Panc1 (cell line): ENCODE data around the gene TLL2. TPM values are rescaled to one million over a fixed set of nuclear protein-coding genes. Genes with fewer than 3 reads are reported as not detected.

ENCODE experiments used
- ATAC-seq: fragments of 200-7000 bp; cut with Tn5 transposase; 2 replicates; pipeline ENCODE4 v1.9.1; 2020; ENCODE audit warnings: mild to moderate bottlenecking, moderate library complexity
- BruUV-seq: library from RNA; stranded (reverse); fragments of 400-500 nt; replicated peaks from 2 replicates; lab custom pipeline; 2021; lab: Mats Ljungman, UMichigan
- CTCF ChIA-PET: fragments of 300-600 bp; sonication (Branson Sonifier 250); formaldehyde crosslinking; loops from one replicate; lab custom pipeline; 2022; ENCODE audit warnings: antibody characterized with exemption; lab: Charles Lee
- POLR2A ChIA-PET: fragments of 300-600 bp; sonication (Branson Sonifier 250); formaldehyde crosslinking; loops from one replicate; lab custom pipeline; 2022; ENCODE audit warnings: antibody characterized with exemption; lab: Charles Lee
- DNase-seq: peaks from one replicate; pipeline ENCODE4 v3.0.0-alpha.2; 2010; ENCODE audit warnings: low read depth, low spot score
- H3K27ac ChIP-seq: 2 replicates; pipeline ENCODE4 v1.5.1; 2011; ENCODE audit warnings: mild to moderate bottlenecking, low read length, inconsistent platforms
- H3K27me3 ChIP-seq: fragments of 200-500 bp; sonication (Bioruptor generic); 2 replicates; pipeline ENCODE4 v1.6.0; 2014; ENCODE audit warnings: low read length, inconsistent platforms; ENCODE audit not compliant: control insufficient read depth, insufficient read depth
- H3K36me3 ChIP-seq: fragments of 200-500 bp; sonication (Bioruptor generic); 2 replicates; pipeline ENCODE4 v1.5.1; 2014; ENCODE audit warnings: inconsistent platforms, mild to moderate bottlenecking, low read length, moderate library complexity; ENCODE audit not compliant: control insufficient read depth, insufficient read depth
- H3K4me1 ChIP-seq: 2 replicates; pipeline ENCODE4 v1.5.1; 2011; ENCODE audit warnings: inconsistent platforms, mild to moderate bottlenecking, low read length, moderate library complexity; ENCODE audit not compliant: control insufficient read depth, insufficient read depth
- H3K4me3 ChIP-seq, 2 experiments: 2 replicates each; pipeline ENCODE4 v1.5.1; 2011 to 2012; ENCODE audit warnings: low read depth in 2 of 2, low read length in 2 of 2, mild to moderate bottlenecking in 2 of 2, inconsistent platforms in 1 of 2, moderate library complexity in 1 of 2
- H3K9me3 ChIP-seq: fragments of 200-500 bp; sonication (Bioruptor generic); 2 replicates; pipeline ENCODE4 v1.5.1; 2014; ENCODE audit warnings: low read depth, mild to moderate bottlenecking, inconsistent platforms, low read length, moderate library complexity; ENCODE audit not compliant: control insufficient read depth, insufficient read depth
- POLR2AphosphoS5 ChIP-seq: IDR thresholded peaks from 2 replicates; pipeline ENCODE4 v1.6.1; 2012; ENCODE audit warnings: mild to moderate bottlenecking, low read depth, low read length, moderate library complexity
- SIN3A ChIP-seq: IDR thresholded peaks from 2 replicates; pipeline ENCODE4 v1.6.1; 2012; ENCODE audit warnings: low read depth, mild to moderate bottlenecking, low read length, moderate library complexity, borderline replicate concordance; ENCODE audit not compliant: insufficient read depth
- TCF7L2 ChIP-seq: IDR thresholded peaks from 2 replicates; pipeline ENCODE4 v1.6.1; 2011; ENCODE audit warnings: mild to moderate bottlenecking, low read depth, low read length, inconsistent platforms
- in situ Hi-C: cut with HindIII; loops from 2 replicates; pipeline ENCODE4 v1.10.0; 2016; ENCODE audit warnings: low sequenced_read_pairs, low pct_unique_long_range_greater_than_20kb
- intact Hi-C: fragments of 100-400 bp; cut with micrococcal nuclease; formaldehyde crosslinking; loops from one replicate; pipeline ENCODE4 v1.10.0; 2022; ENCODE audit not compliant: unreplicated experiment
- total RNA-seq: library from RNA; stranded (reverse); gene quantifications from one replicate; pipeline ENCODE4 v1.2.1, GENCODE V29; 2021; ENCODE audit not compliant: unreplicated experiment
- TF ChIP-seq, protein P1 (sequence below): fragments of 450-650 bp; IDR thresholded peaks from 2 replicates; pipeline ENCODE4 v1.5.1; 2017; ENCODE audit warnings: mild to moderate bottlenecking
- TF ChIP-seq, protein P2 (sequence below), 2 experiments: IDR thresholded peaks; 2 replicates each; pipeline ENCODE4 v1.6.1; 2011 to 2012; ENCODE audit warnings: low read depth in 2 of 2, control low read depth in 1 of 2, low read length in 1 of 2, mild to moderate bottlenecking in 1 of 2, moderate library complexity in 1 of 2; ENCODE audit not compliant: insufficient read depth in 1 of 2

TLL2 gene
- total RNA-seq, 1 experiment from 2014 or later: 0.64 TPM

DNA sequence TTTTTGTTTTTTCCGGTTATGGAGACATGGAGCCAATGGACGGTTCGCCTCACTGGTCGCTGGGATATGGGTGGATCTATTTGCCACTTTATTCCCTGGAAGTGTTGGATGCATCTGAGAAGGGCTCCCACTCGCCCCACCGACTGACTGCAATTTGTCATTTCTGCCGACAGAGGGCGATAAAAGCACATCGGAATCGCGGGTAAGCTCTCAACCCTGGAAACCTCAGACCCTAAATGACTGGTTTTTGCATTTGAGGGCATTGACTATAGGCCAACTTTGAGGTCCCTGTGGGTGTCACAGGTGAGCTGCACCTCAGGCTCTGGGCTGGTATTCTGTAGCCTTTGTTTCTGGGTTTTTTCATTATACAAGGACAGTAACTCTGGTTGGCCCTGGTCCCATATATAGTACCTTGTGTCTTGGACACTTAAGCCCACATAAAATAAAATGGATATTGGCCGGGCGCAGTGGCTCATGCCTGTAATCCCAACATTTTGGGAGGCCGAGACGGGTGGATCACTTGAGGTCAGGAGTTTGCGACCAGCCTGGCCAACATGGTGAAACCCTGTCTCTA lies 143.1 kb downstream of the TLL2 start:
- TF ChIP-seq POLR2AphosphoS5 (no peak), SIN3A (no peak), TCF7L2 (no peak)
- TF ChIP-seq, protein P1, sequence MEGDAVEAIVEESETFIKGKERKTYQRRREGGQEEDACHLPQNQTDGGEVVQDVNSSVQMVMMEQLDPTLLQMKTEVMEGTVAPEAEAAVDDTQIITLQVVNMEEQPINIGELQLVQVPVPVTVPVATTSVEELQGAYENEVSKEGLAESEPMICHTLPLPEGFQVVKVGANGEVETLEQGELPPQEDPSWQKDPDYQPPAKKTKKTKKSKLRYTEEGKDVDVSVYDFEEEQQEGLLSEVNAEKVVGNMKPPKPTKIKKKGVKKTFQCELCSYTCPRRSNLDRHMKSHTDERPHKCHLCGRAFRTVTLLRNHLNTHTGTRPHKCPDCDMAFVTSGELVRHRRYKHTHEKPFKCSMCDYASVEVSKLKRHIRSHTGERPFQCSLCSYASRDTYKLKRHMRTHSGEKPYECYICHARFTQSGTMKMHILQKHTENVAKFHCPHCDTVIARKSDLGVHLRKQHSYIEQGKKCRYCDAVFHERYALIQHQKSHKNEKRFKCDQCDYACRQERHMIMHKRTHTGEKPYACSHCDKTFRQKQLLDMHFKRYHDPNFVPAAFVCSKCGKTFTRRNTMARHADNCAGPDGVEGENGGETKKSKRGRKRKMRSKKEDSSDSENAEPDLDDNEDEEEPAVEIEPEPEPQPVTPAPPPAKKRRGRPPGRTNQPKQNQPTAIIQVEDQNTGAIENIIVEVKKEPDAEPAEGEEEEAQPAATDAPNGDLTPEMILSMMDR: peak; percentile 98
- TF ChIP-seq, protein P2, sequence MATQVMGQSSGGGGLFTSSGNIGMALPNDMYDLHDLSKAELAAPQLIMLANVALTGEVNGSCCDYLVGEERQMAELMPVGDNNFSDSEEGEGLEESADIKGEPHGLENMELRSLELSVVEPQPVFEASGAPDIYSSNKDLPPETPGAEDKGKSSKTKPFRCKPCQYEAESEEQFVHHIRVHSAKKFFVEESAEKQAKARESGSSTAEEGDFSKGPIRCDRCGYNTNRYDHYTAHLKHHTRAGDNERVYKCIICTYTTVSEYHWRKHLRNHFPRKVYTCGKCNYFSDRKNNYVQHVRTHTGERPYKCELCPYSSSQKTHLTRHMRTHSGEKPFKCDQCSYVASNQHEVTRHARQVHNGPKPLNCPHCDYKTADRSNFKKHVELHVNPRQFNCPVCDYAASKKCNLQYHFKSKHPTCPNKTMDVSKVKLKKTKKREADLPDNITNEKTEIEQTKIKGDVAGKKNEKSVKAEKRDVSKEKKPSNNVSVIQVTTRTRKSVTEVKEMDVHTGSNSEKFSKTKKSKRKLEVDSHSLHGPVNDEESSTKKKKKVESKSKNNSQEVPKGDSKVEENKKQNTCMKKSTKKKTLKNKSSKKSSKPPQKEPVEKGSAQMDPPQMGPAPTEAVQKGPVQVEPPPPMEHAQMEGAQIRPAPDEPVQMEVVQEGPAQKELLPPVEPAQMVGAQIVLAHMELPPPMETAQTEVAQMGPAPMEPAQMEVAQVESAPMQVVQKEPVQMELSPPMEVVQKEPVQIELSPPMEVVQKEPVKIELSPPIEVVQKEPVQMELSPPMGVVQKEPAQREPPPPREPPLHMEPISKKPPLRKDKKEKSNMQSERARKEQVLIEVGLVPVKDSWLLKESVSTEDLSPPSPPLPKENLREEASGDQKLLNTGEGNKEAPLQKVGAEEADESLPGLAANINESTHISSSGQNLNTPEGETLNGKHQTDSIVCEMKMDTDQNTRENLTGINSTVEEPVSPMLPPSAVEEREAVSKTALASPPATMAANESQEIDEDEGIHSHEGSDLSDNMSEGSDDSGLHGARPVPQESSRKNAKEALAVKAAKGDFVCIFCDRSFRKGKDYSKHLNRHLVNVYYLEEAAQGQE (IDR thresholded peaks at IDR 0.05; ENCODE audit: insufficient read depth in 1 of 2, low read depth in 2 of 2, low read length in 1 of 2): no peak
- intact Hi-C loops: loop anchor here (10.0 kb wide), 1 partner anchor 274 kb away; no protein-coding TSS in a partner anchor
- POLR2A ChIA-PET: no interaction called here

DNA sequence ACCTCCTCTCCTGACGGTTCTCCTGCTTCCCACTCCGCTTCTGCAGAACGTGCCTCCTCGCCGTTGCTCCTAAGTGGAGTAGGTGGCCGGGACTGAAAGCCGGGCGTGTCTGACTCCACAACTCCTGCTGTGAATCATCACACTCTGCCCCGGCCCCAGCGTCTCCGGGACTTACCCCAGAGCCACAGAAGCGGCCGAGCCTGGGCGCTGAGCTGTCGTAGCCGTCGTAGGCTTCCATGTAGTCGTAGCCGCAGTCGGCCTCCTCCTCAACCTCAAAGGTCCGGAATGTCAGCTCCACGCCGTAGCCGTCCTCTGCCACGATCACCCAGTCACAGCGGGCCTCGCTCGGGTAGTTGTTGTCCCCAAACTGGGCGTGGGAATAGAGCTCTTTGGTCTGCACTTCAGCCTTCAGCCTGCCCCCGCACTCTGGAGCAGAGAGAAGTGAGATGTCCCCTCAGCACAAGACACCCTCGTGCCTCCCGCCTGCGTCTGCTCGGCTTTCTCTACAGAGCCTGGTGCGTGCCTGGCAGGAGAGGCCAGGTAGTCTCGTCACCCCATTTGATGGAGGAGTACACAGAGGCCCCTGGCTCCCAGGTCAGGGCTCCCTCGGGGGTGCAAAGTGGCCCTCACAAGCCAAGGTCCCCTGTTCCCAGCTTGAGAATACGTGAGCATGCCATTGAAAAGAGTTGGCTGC lies 143.7 kb downstream of the TLL2 start:
- Histone ChIP-seq H3K27me3 (no peaks in the 10 kb centered on the region), H3K4me1 (peaks cover 22% of the 10 kb centered on the region), H3K4me3 (peak overlapping the region; percentile 23 to 43), H3K36me3 (no peaks in the 10 kb centered on the region), H3K27ac (peak overlapping the region; percentile 26; the same call in 1 of the 2 replicates), H3K9me3 (no peaks in the 10 kb centered on the region)
- POLR2A ChIA-PET: no interaction called here
- CTCF ChIA-PET: interaction anchor here (0.5 to 1.5 kb wide), 7 partner anchors 9 to 459 kb away, joined by 3 to 5 read pairs (median 3); partner anchors contain the start of genes OPALIN and TLL2
- intact Hi-C loops: loop anchor here (10.0 kb wide), 1 partner anchor 275 kb away; no protein-coding TSS in a partner anchor
- ATAC-seq (peak; percentile 77), DNase-seq (no peak)
- in situ Hi-C loops: no loop called here
- TF ChIP-seq, protein P1: no peak
- no peak for TF ChIP-seq TCF7L2
- TF ChIP-seq, protein P2 (IDR thresholded peaks at IDR 0.05; ENCODE audit: insufficient read depth in 1 of 2, low read depth in 2 of 2, low read length in 1 of 2): no peak
- no peak for TF ChIP-seq SIN3A
- no peak for TF ChIP-seq POLR2AphosphoS5
- BruUV-seq: no TSS peak

More for the DNA sequence above, 143.1 kb downstream of the TLL2 start:
- no peak overlapping the region for H3K27ac ChIP-seq
- H3K36me3 ChIP-seq: no peaks in the 10 kb centered on the region
- H3K4me3 ChIP-seq: peak overlapping the region; percentile 23 to 43
- peaks cover 17% of the 10 kb centered on the region for H3K4me1 ChIP-seq
- no peaks in the 10 kb centered on the region for H3K9me3 ChIP-seq
- BruUV-seq: no TSS peak
- peak; percentile 65 for ATAC-seq
- in situ Hi-C loops: no loop called here
- DNase-seq: peak; percentile 56
- no peaks in the 10 kb centered on the region for H3K27me3 ChIP-seq
- CTCF ChIA-PET: interaction anchor here (0.5 to 1.5 kb wide), 9 partner anchors 9 to 936 kb away, joined by 3 to 7 read pairs (median 3); partner anchors contain the start of genes OPALIN and TLL2
